RCC 7860 (cell line): ENCODE measurements around the gene SYCE1L.
"Not testable (repeated sequence)": the region's sequence is repeated elsewhere in the genome, so short reads cannot be mapped to it uniquely, and the experiment has no call there.

ENCODE experiments used
- DNase-seq: peaks from one replicate; pipeline ENCODE4 v3.0.0-alpha.2; 2015; ENCODE audit warnings: low spot score
- FAIRE-seq: peaks from 2 replicates; lab custom pipeline; 2012; peaks lifted over from hg19 to GRCh38; lab: Jason Lieb, UNC

Gene SYCE1L

GRCh38 chr16:77242471-77242870 lies 43.3 kb downstream of the SYCE1L start:
- not testable (repeated sequence) for DNase-seq, FAIRE-seq

GRCh38 chr16:77246150-77246549 lies 46.9 kb downstream of the SYCE1L start:
- FAIRE-seq (no peak), DNase-seq (no peak)

GRCh38 chr16:77250400-77250799 lies 51.2 kb downstream of the SYCE1L start:
- FAIRE-seq: no peak
- DNase-seq: no peak
